Renal cortex interstitium (tissue), 11 donors: ENCODE results near the gene CPNE4. TPM values are rescaled to one million over a fixed set of nuclear protein-coding genes. Genes with fewer than 3 reads are reported as not detected.
"Not testable (repeated sequence)": the region's sequence is repeated elsewhere in the genome, so short reads cannot be mapped to it uniquely, and the experiment has no call there.

Experiments
- DNase-seq, 11 donors: peaks; one replicate each; pipeline ENCODE4 v3.0.0-alpha.2; 2013; ENCODE audit warnings: low read depth in 9 of 11, low spot score in 4 of 11; ENCODE audit errors: extremely low read depth in 1 of 11
- polyA plus RNA-seq, 3 donors: library from polyadenylated mRNA; unstranded; fragments of 120-200 nt; gene quantifications; one replicate each; pipeline ENCODE4 v1.2.1, GENCODE V29; 2013; ENCODE audit not compliant: insufficient read length in 3 of 3

Gene CPNE4
- polyA plus RNA-seq, 3 donors = 0.29 to 0.50 (median 0.47) TPM

DNA sequence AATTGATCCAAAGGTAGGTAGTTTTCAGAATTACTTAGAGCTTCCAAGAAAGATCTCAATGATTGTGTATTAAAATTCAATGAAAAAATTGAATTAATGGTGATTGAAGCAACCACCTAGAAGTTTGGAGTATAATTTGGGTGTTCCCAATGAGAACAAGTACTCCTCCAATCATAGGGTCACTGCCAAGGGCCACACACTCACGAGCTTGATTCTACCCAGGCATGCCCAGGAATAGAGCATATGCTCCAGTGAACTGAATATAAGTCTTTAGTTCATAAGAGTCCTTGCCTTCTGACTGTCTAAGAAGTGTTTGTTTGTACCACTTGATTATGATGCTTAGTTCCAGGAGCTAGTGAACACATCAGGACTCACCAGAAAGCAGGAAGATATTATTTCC is 133.9 kb downstream of the CPNE4 start:
- no peak for DNase-seq

GRCh38 chr3:131899021-131899420 is 135.8 kb downstream of the CPNE4 start:
- DNase-seq = no peak

- no peak for DNase-seq
Measured at GRCh38 chr3:131898346-131898745, 136.5 kb downstream of the CPNE4 start.

DNA sequence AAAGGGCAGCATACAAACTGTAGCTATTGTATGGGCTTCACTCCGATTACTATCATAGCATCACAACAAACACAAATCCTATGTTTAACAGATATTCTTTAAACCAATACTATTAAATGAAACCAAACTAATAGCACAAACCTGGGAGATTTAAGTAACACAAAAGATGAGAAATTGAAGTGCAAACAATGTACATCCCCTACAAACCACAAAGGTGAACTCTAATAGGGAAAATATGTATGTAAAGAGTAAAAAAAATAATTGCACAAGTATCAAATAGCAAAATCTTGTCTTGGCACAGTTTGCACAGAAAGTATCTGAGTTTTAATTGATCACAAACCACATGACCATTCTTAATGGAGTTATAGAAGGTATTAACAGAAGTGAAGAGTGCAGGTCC is 138.5 kb downstream of the CPNE4 start:
- DNase-seq = no peak

DNA sequence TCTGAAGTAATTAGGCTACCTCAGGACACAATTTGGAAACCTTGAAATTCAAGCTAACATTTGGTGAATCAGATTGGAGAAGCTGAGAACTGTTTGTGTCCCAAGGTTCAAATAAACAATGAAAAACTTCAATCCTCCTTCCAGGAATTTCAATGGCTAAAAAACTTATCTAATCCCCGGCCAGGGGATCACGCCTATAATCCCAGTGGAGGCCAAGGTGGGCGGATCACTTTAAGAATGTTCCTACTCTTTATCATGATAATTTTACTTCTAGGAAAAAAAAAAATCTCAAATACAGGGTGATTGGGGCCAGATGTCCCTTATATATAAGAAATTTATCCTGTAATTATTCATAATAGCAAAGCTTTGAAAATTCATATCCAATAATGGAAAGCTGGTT is 139.0 kb downstream of the CPNE4 start:
- DNase-seq = no peak

GRCh38 chr3:131892331-131892730 is 142.5 kb downstream of the CPNE4 start:
- no peak for DNase-seq

GRCh38 chr3:131885871-131886270 is 148.9 kb downstream of the CPNE4 start:
- DNase-seq = not testable (repeated sequence)

GRCh38 chr3:131883711-131884407 is 151.0 kb downstream of the CPNE4 start:
- DNase-seq = no peak

GRCh38 chr3:131883086-131883485 is 151.7 kb downstream of the CPNE4 start:
- DNase-seq = no peak

DNA sequence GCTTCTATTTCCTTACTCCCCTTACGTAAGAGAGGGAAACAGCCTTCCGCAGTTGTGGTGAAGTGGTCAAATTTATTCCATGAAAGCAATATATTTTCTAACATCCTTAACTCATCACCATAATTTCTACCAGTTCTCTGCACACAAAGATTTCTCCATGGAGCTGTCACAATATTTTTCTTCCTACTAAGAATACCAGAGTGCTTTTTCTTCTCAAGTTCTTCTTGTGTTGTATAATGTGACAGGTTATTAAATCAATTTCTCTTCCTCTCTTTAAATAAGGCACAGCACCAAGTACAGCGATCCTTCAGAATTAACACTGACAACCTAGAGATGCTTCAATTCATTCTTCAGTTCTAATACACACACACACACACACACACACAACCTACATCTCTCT is 153.0 kb downstream of the CPNE4 start:
- no peak for DNase-seq

DNA sequence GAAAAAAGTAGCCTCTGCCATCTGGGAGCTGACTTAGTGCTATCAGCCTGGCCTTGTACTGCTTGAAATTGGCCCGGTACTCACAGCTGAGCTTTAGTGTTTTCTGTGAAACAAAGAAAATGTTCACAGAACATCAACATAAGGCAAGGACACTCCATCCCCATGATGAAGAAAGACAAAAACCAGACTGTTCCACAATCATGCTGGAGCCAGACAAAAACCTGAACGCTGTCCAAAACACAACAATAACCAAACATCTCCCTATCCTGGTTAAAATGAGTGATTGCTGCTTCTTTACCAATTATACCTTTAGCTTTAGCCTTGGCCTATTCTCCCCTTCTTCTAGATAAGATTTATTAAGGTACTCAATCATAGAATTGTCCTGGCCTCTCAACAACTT is 153.9 kb downstream of the CPNE4 start:
- DNase-seq = no peak

DNA sequence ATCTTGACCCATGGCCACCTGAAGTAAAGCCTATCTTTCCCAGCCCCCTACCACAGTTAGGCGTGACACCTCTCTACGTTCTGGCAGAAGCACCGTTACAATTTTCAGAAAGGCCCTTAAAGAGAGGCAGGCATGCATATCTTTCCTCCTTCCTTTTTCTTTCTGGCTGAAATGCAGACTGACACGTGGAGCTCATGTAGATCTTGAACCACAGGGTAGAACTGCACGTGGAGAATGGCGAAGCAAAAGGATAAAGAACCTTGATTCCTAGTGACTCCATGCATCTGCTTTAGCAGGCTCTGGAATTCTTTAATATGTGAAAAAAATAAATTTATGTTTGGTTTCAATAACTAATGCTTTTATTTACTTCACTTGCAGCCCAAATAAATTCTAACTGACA is 166.6 kb downstream of the CPNE4 start:
- DNase-seq = no peak

- no peak for DNase-seq
Measured at GRCh38 chr3:131856171-131856570, 178.6 kb downstream of the CPNE4 start.

GRCh38 chr3:131850223-131850622 is 184.6 kb downstream of the CPNE4 start:
- no peak for DNase-seq

- DNase-seq = no peak
Measured at GRCh38 chr3:131849616-131850015, 185.2 kb downstream of the CPNE4 start.

DNA sequence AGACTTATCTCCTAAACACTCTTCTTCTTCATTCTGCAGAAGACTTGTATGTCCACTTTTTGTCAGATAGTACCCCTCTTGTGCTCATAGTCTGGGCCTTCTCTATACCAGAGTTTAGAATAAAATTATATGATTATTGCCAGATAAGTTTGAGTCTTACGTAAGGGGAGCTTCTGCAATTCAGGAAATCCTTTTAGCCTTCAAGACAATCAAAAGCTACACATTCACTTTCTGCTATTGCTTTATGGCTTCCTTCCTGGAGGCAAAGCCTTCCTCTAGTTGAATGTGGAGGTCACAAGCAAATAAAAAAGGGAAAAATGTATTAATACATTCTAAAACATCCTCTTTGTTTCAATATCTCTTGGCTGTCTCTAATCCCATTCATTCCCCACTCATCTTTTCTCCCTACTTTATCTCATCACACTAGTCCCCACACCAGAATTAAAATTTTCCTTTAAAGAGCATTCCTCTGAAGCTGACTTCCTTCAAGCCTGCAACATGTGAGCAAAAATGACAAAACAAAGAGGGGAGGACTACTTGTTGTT is 186.8 kb downstream of the CPNE4 start:
- no peak for DNase-seq

DNA sequence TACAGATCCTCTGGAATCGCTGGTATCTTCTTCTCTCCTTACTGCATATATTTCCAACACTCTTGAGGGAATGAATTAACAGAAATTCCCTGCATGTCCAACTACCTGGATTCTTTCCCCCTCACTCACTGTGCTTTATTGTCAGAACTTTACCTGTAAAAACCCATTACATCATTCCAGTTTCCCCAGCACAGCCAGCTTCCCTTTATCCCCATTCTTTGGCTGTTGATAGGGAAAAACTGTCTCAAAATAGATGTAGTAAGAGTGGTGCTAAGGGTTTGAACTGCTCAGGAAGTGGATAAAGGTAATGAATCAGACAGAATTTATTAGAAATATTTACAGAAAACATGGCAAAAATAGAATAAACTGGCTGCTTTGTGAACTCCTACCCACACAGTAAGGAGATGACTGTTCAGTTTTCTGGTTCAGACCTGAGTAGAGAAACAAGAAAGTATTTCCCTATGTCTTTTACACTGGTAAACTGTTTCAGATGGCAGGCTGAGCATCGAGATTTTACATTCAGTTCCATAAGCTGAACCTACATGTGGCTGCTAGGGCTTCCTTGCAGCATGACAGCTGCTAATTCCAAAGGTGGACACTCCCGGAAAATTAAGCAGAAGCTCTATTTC is 188.4 kb downstream of the CPNE4 start:
- no peak for DNase-seq

GRCh38 chr3:131843174-131843573 is 191.6 kb downstream of the CPNE4 start:
- DNase-seq = no peak

GRCh38 chr3:131840156-131840797 is 194.5 kb downstream of the CPNE4 start:
- DNase-seq = no peak

DNA sequence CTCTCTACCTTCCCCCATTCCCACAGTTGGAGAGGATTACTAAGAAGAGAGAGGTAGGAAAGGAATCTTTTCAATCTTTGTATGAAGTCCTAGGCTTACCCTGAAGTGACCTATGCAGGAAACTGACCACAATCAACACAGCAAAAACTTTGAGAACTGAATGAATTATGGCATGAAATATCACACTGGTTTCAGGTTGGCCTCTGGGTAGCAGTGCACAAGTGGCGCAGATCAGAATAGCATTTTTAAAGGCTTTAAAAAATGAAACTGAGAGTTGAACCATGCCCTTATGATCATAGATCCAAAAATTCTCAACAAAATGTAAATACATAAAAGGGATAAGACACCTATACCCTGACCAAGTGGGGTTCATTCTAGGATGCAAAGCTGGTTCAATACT is 198.9 kb downstream of the CPNE4 start:
- no peak for DNase-seq
